Measurements from ENCODE around the gene HECTD2. TPM values are rescaled to one million over a fixed set of nuclear protein-coding genes. Genes with fewer than 3 reads are reported as not detected.

The HECTD2 gene
- total RNA-seq, 6 donors from 2014 or later = 5.0 to 14.5 (median 9.2) TPM

DNA sequence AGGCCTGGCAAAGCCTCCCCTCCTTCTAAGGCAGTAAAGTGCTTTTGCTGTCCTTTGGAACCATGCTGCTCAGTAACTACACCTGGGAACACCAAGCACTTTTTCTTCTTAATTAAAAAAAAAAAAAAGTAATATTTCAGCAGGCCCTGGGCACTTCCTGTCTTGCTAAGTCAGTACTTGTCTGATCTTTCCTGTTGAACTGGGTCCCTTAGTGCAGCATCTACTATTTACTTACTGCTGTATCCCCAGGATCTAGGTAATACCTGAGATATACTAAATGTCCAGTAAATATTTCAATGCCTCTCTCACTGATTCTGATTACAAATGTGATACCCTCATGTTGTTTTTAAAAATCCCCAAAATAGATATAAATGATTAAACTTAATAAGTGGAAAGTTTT lies 145.3 kb downstream of the HECTD2 start:
- DNase-seq = no peak
- Histone ChIP-seq H3K9me3 (no peaks in the 10 kb centered on the region), H3K27me3 (no peaks in the 10 kb centered on the region), H3K36me3 (no peaks in the 10 kb centered on the region), H3K4me1 (no peaks in the 10 kb centered on the region), H3K4me3 (no peak overlapping the region), H3K27ac (no peak overlapping the region)
- no peak for ATAC-seq (ENCODE audit: low FRiP score in 2 of 2)
- no peak for TF ChIP-seq POLR2AphosphoS5 (IDR thresholded peaks at IDR 0.05)

DNA sequence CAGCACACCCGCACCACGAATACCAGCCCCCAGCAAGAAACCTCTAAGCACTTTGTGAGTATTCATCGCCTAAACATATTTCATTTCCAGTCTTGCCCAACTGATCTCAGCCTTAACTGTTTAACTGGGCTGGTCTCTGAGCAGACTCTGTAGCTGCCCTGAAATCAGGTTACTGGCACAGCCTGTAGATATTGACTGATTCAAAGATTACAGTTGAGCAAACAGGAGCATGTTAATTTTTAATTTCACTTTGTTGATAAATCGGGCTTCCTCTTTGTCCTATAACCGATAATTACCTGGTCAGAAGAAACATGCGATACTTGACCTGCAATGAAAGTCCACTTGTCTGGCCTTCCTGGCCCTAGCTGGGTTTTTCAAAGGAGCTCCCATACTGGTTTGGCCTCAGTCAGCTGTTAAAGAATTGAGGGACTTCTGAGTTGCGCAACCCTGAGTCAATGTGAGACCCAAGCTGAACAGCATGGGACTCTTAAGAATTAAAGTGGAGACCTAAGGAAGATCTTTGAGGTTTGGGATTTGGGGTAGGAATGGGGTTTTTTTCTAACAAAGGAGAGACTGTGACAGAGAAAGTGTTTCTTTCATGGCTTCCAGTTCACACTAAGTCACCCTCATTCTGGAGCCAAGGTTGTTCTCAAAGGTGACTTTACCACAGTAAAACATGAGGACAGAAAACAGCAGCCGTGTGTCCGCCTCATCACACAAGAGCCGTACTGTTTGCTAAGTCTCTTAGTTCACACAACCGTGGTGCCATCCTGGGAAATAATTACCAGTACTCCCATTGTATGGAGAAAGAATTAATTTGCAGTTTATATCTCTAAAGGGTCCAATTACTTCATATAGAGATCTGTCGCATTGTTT lies 146.8 kb downstream of the HECTD2 start:
- H3K9me3 ChIP-seq = no peaks in the 10 kb centered on the region
- H3K27ac ChIP-seq = peak overlapping the region in 1 of 4 donors; percentile 21
- peak in 1 of 2 donors; percentile 70 for DNase-seq
- no peaks in the 10 kb centered on the region for H3K4me1 ChIP-seq
- WGBS, 2 donors = 75 to 83% methylated on average over 12 of the region's 12 CpGs
- no peaks in the 10 kb centered on the region for H3K36me3 ChIP-seq
- H3K27me3 ChIP-seq = no peaks in the 10 kb centered on the region
- no peak for TF ChIP-seq POLR2AphosphoS5 (IDR thresholded peaks at IDR 0.05)
- no peak for TF ChIP-seq EP300 (IDR thresholded peaks at IDR 0.05)
- TF ChIP-seq, protein P1, sequence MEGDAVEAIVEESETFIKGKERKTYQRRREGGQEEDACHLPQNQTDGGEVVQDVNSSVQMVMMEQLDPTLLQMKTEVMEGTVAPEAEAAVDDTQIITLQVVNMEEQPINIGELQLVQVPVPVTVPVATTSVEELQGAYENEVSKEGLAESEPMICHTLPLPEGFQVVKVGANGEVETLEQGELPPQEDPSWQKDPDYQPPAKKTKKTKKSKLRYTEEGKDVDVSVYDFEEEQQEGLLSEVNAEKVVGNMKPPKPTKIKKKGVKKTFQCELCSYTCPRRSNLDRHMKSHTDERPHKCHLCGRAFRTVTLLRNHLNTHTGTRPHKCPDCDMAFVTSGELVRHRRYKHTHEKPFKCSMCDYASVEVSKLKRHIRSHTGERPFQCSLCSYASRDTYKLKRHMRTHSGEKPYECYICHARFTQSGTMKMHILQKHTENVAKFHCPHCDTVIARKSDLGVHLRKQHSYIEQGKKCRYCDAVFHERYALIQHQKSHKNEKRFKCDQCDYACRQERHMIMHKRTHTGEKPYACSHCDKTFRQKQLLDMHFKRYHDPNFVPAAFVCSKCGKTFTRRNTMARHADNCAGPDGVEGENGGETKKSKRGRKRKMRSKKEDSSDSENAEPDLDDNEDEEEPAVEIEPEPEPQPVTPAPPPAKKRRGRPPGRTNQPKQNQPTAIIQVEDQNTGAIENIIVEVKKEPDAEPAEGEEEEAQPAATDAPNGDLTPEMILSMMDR (IDR thresholded peaks at IDR 0.05) = no peak
- no peak for TF ChIP-seq POLR2A (IDR thresholded peaks at IDR 0.05)
- ATAC-seq (ENCODE audit: low FRiP score in 2 of 2) = no peak
- H3K4me3 ChIP-seq = no peak overlapping the region

DNA sequence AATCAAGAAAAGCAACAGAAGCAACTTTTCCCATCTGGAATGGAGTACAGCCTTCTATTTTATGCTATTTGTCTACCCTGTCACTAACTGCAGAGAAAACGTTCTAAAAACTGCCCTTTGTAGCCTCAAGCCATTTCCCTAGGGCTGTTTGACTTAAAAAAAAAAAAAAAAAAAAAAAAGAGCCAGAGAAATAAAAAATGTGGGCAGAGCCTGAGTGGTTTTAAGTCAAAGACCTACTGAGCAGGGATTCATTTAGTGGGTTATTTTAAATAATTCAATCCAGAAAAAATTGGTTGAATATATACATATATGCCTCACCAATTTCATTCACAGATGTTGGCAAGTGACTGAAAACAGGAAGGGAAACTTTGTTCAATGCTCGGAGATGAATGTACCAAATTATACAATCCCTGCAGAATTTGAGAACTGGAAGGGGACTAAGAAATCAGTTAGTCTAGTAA lies 147.5 kb downstream of the HECTD2 start:
- Histone ChIP-seq H3K36me3 (no peaks in the 10 kb centered on the region), H3K4me3 (no peak overlapping the region), H3K9me3 (no peaks in the 10 kb centered on the region), H3K4me1 (no peaks in the 10 kb centered on the region), H3K27ac (no peak overlapping the region), H3K27me3 (no peaks in the 10 kb centered on the region)
- ATAC-seq (ENCODE audit: low FRiP score in 2 of 2) (no peak), DNase-seq (no peak)
- TF ChIP-seq, protein P1 (IDR thresholded peaks at IDR 0.05) = no peak
- no peak for TF ChIP-seq POLR2AphosphoS5 (IDR thresholded peaks at IDR 0.05)
- no peak for TF ChIP-seq POLR2A (IDR thresholded peaks at IDR 0.05)
- TF ChIP-seq EP300 (IDR thresholded peaks at IDR 0.05) = no peak
- 37% methylated on average over 2 of the region's 2 CpGs for WGBS, 2 donors

DNA sequence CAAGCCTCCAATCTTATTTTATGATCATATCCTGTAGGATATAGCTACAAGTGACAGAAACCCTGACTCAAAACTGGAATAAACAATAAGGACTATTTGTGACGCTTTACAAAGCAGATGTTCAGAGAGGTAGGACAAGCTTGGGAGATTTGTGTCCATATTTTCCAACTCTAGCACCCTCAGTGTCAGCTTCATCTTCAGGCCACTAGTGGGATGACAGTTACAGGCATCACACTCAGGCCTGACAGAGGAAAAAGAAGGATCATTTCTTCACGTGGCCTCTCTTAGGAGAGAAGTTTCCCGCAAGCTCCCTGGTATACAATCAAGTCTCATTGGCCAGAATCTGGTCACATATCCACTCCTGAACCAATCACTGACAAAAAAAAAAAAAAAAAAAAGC lies 148.3 kb downstream of the HECTD2 start:
- H3K27ac ChIP-seq = no peak overlapping the region
- TF ChIP-seq, protein P1 (IDR thresholded peaks at IDR 0.05) = no peak
- TF ChIP-seq EP300 (IDR thresholded peaks at IDR 0.05) (no peak), POLR2AphosphoS5 (IDR thresholded peaks at IDR 0.05) (no peak), POLR2A (IDR thresholded peaks at IDR 0.05) (no peak)
- WGBS, 2 donors = 89% methylated on average over 3 of the region's 3 CpGs

DNA sequence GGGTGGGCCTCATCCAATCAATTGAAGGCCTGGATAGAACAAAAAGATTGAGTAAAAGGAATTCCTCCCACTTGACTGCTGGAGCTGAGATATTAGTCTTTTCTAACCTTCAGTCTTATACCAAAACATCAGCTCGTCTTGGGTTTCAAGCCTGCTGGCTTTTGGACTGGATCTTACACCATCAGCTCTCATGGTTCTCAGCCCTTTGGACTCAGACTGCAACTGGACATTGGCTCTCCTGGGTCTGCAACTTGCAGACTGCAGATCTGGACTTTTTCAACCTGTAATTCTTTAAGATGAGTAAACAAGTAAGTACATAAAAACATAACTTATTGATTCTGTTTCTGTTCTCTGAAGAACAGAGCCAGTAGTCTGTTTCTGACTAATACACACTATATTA lies 149.0 kb downstream of the HECTD2 start:
- no peak overlapping the region for H3K27ac ChIP-seq
- no peaks in the 10 kb centered on the region for H3K27me3 ChIP-seq
- H3K9me3 ChIP-seq = no peaks in the 10 kb centered on the region
- no peaks in the 10 kb centered on the region for H3K4me1 ChIP-seq
- 84 to 96% methylated on average over 1 of the region's 1 CpG for WGBS, 2 donors
- DNase-seq (no peak), ATAC-seq (ENCODE audit: low FRiP score in 2 of 2) (no peak)
- no peaks in the 10 kb centered on the region for H3K36me3 ChIP-seq
- TF ChIP-seq POLR2A (IDR thresholded peaks at IDR 0.05) = no peak
- TF ChIP-seq EP300 (IDR thresholded peaks at IDR 0.05) = no peak
- no peak for TF ChIP-seq POLR2AphosphoS5 (IDR thresholded peaks at IDR 0.05)
- TF ChIP-seq, protein P1 (IDR thresholded peaks at IDR 0.05) = no peak
- H3K4me3 ChIP-seq = no peak overlapping the region

More for the DNA sequence above, 148.3 kb downstream of the HECTD2 start:
- ATAC-seq (ENCODE audit: low FRiP score in 2 of 2) = no peak
- Histone ChIP-seq H3K27me3 (no peaks in the 10 kb centered on the region), H3K4me3 (no peak overlapping the region), H3K4me1 (no peaks in the 10 kb centered on the region), H3K36me3 (no peaks in the 10 kb centered on the region), H3K9me3 (no peaks in the 10 kb centered on the region)
- no peak for DNase-seq
